A549 (cell line): Measurements from ENCODE around the gene CA10.

Experiments
- CTCF ChIP-seq: fragments of >200 bp; sonication (Bioruptor Twin); formaldehyde crosslinking; IDR thresholded peaks from 3 replicates; pipeline ENCODE4 v1.5.1; 2016
- EP300 ChIP-seq, 2 experiments: fragments of >200 bp; sonication (Bioruptor Twin); formaldehyde crosslinking; IDR thresholded peaks; 2 replicates in 1 of 2; 3 replicates in 1 of 2; pipeline ENCODE4 v1.6.1; 2016 to 2017
- MAX ChIP-seq: IDR thresholded peaks from 2 replicates; pipeline ENCODE4 v1.6.1; 2012
- POLR2A ChIP-seq: IDR thresholded peaks from 2 replicates; pipeline ENCODE4 v1.6.1; 2012; ENCODE audit warnings: mild to moderate bottlenecking, low read length
- POLR2AphosphoS2 ChIP-seq: conservative IDR thresholded peaks from 2 replicates; pipeline ENCODE4 v1.6.1; 2012; ENCODE audit warnings: low read length, improper control_type of control experiment, inconsistent platforms
- RFX5 ChIP-seq: fragments of 450-650 bp; IDR thresholded peaks from 2 replicates; pipeline ENCODE4 v1.7.1; 2014; ENCODE audit warnings: antibody characterized with exemption, mild to moderate bottlenecking, moderate library complexity
- TF ChIP-seq, protein P1 (sequence below): fragments of 200-600 bp; sonication (generic); IDR thresholded peaks from 2 replicates; pipeline ENCODE4 v1.6.1; 2016; ENCODE audit warnings: antibody characterized with exemption, mild to moderate bottlenecking, moderate library complexity

DNA sequence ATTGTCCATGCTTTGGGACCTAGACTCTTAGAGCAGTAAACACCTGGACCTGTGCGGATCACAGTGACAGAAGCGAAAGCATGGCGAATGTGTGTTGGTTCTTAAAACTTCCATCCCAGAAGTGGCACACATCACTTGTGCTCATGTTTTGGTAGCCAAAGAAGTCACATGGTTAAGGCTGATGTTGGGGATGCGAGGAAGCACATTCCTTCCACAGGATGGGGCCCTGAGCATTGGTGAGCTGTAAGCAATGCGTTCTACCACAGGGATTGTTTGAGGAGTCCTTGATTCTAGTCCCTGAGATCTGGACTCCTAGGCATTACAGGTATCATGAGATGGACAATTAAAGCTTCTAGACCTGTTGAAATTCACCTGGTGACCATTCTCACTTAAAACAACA lies 522.2 kb downstream of the CA10 start:
- TF ChIP-seq CTCF (no peak), MAX (no peak), EP300 (IDR thresholded peaks at IDR 0.05) (no peak), POLR2AphosphoS2 (no peak), POLR2A (no peak), RFX5 (no peak)
- TF ChIP-seq, protein P1, sequence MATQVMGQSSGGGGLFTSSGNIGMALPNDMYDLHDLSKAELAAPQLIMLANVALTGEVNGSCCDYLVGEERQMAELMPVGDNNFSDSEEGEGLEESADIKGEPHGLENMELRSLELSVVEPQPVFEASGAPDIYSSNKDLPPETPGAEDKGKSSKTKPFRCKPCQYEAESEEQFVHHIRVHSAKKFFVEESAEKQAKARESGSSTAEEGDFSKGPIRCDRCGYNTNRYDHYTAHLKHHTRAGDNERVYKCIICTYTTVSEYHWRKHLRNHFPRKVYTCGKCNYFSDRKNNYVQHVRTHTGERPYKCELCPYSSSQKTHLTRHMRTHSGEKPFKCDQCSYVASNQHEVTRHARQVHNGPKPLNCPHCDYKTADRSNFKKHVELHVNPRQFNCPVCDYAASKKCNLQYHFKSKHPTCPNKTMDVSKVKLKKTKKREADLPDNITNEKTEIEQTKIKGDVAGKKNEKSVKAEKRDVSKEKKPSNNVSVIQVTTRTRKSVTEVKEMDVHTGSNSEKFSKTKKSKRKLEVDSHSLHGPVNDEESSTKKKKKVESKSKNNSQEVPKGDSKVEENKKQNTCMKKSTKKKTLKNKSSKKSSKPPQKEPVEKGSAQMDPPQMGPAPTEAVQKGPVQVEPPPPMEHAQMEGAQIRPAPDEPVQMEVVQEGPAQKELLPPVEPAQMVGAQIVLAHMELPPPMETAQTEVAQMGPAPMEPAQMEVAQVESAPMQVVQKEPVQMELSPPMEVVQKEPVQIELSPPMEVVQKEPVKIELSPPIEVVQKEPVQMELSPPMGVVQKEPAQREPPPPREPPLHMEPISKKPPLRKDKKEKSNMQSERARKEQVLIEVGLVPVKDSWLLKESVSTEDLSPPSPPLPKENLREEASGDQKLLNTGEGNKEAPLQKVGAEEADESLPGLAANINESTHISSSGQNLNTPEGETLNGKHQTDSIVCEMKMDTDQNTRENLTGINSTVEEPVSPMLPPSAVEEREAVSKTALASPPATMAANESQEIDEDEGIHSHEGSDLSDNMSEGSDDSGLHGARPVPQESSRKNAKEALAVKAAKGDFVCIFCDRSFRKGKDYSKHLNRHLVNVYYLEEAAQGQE, result no peak
